ENCODE results near the gene USP5.

GRCh38 chr12:6816598-6816997, 35.4 kb upstream of the USP5 start:
- TF ChIP-seq RAD21 (conservative IDR thresholded peaks at IDR 0.05) (no peak), CTCF (IDR thresholded peaks at IDR 0.05; ENCODE audit: poor library complexity, severe bottlenecking) (no peak), MXI1 (conservative IDR thresholded peaks at IDR 0.05; ENCODE audit: poor library complexity, severe bottlenecking) (no peak), EZH2 (IDR thresholded peaks at IDR 0.05; ENCODE audit: borderline replicate concordance, insufficient read depth, low read length, poor library complexity, severe bottlenecking) (no peak), EP300 (conservative IDR thresholded peaks at IDR 0.05; ENCODE audit: poor library complexity, severe bottlenecking) (no peak)
